IMR-90 (cell line): ENCODE measurements around the gene ASTN2. TPM values are rescaled to one million over a fixed set of nuclear protein-coding genes. Genes with fewer than 3 reads are reported as not detected.

ENCODE experiments used
- ATAC-seq: fragments of 200-7000 bp; cut with Tn5 transposase; 2 replicates; pipeline ENCODE4 v1.9.1; 2020; ENCODE audit warnings: low read depth, mild to moderate bottlenecking, moderate library complexity
- BruUV-seq: library from RNA; stranded (reverse); fragments of 400-500 nt; replicated peaks from 2 replicates; lab custom pipeline; 2021; lab: Mats Ljungman, UMichigan
- CTCF ChIA-PET: fragments of 300-600 bp; formaldehyde crosslinking; extraction: SDS; loops from one replicate; lab custom pipeline; 2021; ENCODE audit warnings: antibody characterized with exemption; lab: Yijun Ruan, JAX
- POLR2A ChIA-PET: fragments of 300-600 bp; sonication (Branson Sonifier 250); formaldehyde crosslinking; loops from one replicate; lab custom pipeline; 2022; ENCODE audit warnings: antibody characterized with exemption; ENCODE audit not compliant: unreplicated experiment; lab: Charles Lee
- DNase-seq: peaks from one replicate; pipeline ENCODE4 v3.0.0; 2013
- H2AFZ ChIP-seq: replicated peaks from 2 replicates; pipeline ENCODE3; 2013; ENCODE audit warnings: low read length, mild to moderate bottlenecking; ENCODE audit not compliant: poor library complexity
- H2AK5ac ChIP-seq: 2 replicates; pipeline ENCODE4 v1.6.1; 2013; ENCODE audit warnings: low read depth, low read length, inconsistent platforms
- H2AK9ac ChIP-seq: replicated peaks from 2 replicates; pipeline ENCODE3; 2013; ENCODE audit warnings: mild to moderate bottlenecking, low read depth, low read length, moderate library complexity; ENCODE audit not compliant: poor library complexity
- H2BK120ac ChIP-seq: 2 replicates; pipeline ENCODE4 v1.6.1; 2013; ENCODE audit warnings: low read depth, low read length, inconsistent platforms
- H2BK15ac ChIP-seq: 3 replicates; pipeline ENCODE4 v1.6.1; 2013; ENCODE audit warnings: low read depth, low read length, inconsistent platforms
- H2BK20ac ChIP-seq: 2 replicates; pipeline ENCODE4 v1.6.1; 2013; ENCODE audit warnings: low read depth, mild to moderate bottlenecking, inconsistent platforms, low read length, moderate library complexity
- H2BK5ac ChIP-seq: 2 replicates; pipeline ENCODE4 v1.6.1; 2013; ENCODE audit warnings: mild to moderate bottlenecking, low read depth, low read length, inconsistent platforms; ENCODE audit not compliant: poor library complexity, severe bottlenecking
- H3K14ac ChIP-seq: replicated peaks from 2 replicates; pipeline ENCODE4 v1.6.1; 2013; ENCODE audit warnings: low read depth, low read length, inconsistent platforms
- H3K18ac ChIP-seq: 2 replicates; pipeline ENCODE4 v1.6.1; 2013; ENCODE audit warnings: low read depth, low read length, control low read depth
- H3K23ac ChIP-seq: 2 replicates; pipeline ENCODE4 v1.6.1; 2013; ENCODE audit warnings: low read depth, low read length, inconsistent platforms
- H3K27ac ChIP-seq: 2 replicates; pipeline ENCODE4 v1.5.1; 2013; ENCODE audit warnings: mild to moderate bottlenecking, control low read depth, low read length; ENCODE audit not compliant: insufficient read depth
- H3K27me3 ChIP-seq: 2 replicates; pipeline ENCODE4 v1.6.1; 2013; ENCODE audit warnings: low read length; ENCODE audit not compliant: control insufficient read depth, insufficient read depth
- H3K36me3 ChIP-seq: 2 replicates; pipeline ENCODE4 v1.6.1; 2013; ENCODE audit warnings: low read length, mixed read lengths; ENCODE audit not compliant: control insufficient read depth, insufficient read depth
- H3K4ac ChIP-seq: 2 replicates; pipeline ENCODE4 v1.6.1; 2013; ENCODE audit warnings: low read depth, low read length, inconsistent platforms
- H3K4me1 ChIP-seq: 2 replicates; pipeline ENCODE4 v1.6.1; 2013; ENCODE audit warnings: low read length, mixed read lengths; ENCODE audit not compliant: control insufficient read depth, insufficient read depth
- H3K4me2 ChIP-seq: 2 replicates; pipeline ENCODE4 v1.6.1; 2013; ENCODE audit warnings: low read depth, mild to moderate bottlenecking, control low read depth, low read length, moderate library complexity
- H3K4me3 ChIP-seq: 2 replicates; pipeline ENCODE4 v1.5.1; 2013; ENCODE audit warnings: low read depth, mild to moderate bottlenecking, control low read depth, low read length, moderate library complexity; ENCODE audit not compliant: insufficient read depth
- H3K56ac ChIP-seq: 2 replicates; pipeline ENCODE4 v1.6.1; 2013; ENCODE audit warnings: low read length, inconsistent platforms; ENCODE audit not compliant: insufficient read depth; ENCODE audit errors: extremely low read depth
- H3K79me1 ChIP-seq, 2 experiments: 2 replicates each; pipeline ENCODE4 v1.6.1; 2013; ENCODE audit warnings: low read length in 2 of 2, inconsistent platforms in 1 of 2, low read depth in 1 of 2
- H3K9ac ChIP-seq: 2 replicates; pipeline ENCODE4 v1.6.1; 2013; ENCODE audit warnings: low read depth, low read length, control low read depth
- H3K9me1 ChIP-seq: 2 replicates; pipeline ENCODE4 v1.6.1; 2013; ENCODE audit warnings: low read length, inconsistent platforms; ENCODE audit not compliant: insufficient read depth
- H3K9me3 ChIP-seq: 2 replicates; pipeline ENCODE4 v1.6.1; 2013; ENCODE audit warnings: low read length; ENCODE audit not compliant: control insufficient read depth, insufficient read depth
- H4K20me1 ChIP-seq: 2 replicates; pipeline ENCODE4 v1.6.1; 2013; ENCODE audit warnings: low read length, inconsistent platforms; ENCODE audit not compliant: insufficient read depth
- H4K5ac ChIP-seq: 2 replicates; pipeline ENCODE4 v1.6.1; 2013; ENCODE audit warnings: mild to moderate bottlenecking, low read depth, low read length, control low read depth
- H4K8ac ChIP-seq, 2 experiments: 2 replicates each; pipeline ENCODE4 v1.6.1; 2013; ENCODE audit warnings: low read depth in 2 of 2, low read length in 2 of 2, control low read depth in 1 of 2, inconsistent platforms in 1 of 2
- H4K91ac ChIP-seq: 2 replicates; pipeline ENCODE4 v1.6.1; 2013; ENCODE audit warnings: low read depth, low read length, inconsistent platforms; ENCODE audit not compliant: insufficient read depth
- CTCF ChIP-seq: conservative IDR thresholded peaks from 2 replicates; pipeline ENCODE4 v1.5.1; 2012; ENCODE audit warnings: mild to moderate bottlenecking, low read depth, low read length, improper control_type of control experiment
- MAFK ChIP-seq: IDR thresholded peaks from 2 replicates; pipeline ENCODE4 v1.6.1; 2012; ENCODE audit warnings: low read depth, low read length, improper control_type of control experiment
- RAD21 ChIP-seq: IDR thresholded peaks from 2 replicates; pipeline ENCODE4 v1.6.1; 2012; ENCODE audit warnings: low read length, improper control_type of control experiment
- WGBS, 2 experiments: methylation state at CpG; one replicate each; pipeline versions ENCODE4 v1.1.5 to v1.1.7; 2013; ENCODE audit warnings: missing lambda C conversion rate in 2 of 2; ENCODE audit not compliant: insufficient read length in 1 of 2; ENCODE audit errors: extremely low coverage in 2 of 2; 5-methylcytosine and 5-hydroxymethylcytosine counted together
- dilution Hi-C: fragments of 300-500 bp; cut with HindIII; formaldehyde crosslinking; loops from one replicate; pipeline ENCODE4 v1.14.3; 2018; ENCODE audit warnings: low sequenced_read_pairs; ENCODE audit not compliant: unreplicated experiment
- in situ Hi-C: fragments of 300-500 bp; cut with MboI; formaldehyde crosslinking; loops from 3 replicates; pipeline ENCODE4 v1.14.3; 2019; ENCODE audit warnings: low sequenced_read_pairs, inconsistent platforms, mixed read lengths
- intact Hi-C: fragments of 100-400 bp; cut with micrococcal nuclease; formaldehyde crosslinking; loops from 2 replicates; pipeline ENCODE4 v1.10.0; 2022
- polyA plus RNA-seq, 3 experiments: library from polyadenylated mRNA; depleted of rRNA; stranded (reverse); fragments of >200 nt; gene quantifications; 2 replicates each; pipeline ENCODE4 v1.2.3, GENCODE V29; 2012; ENCODE audit warnings: low replicate concordance in 1 of 3
- total RNA-seq: library from RNA; depleted of rRNA; stranded (reverse); fragments of >200 nt; gene quantifications from 2 replicates; pipeline ENCODE4 v1.2.3, GENCODE V29; 2012

ASTN2 gene
- total and polyA plus RNA-seq, 2 of the 4 experiments (the other 2 are of a cell fraction), result 3.8 to 6.8 TPM

GRCh38 chr9:116910201-116910600 lies 504.7 kb downstream of the ASTN2 start:
- Histone ChIP-seq H4K91ac (no peak overlapping the region), H3K4me1 (no peaks in the 10 kb centered on the region), H2BK5ac (no peak overlapping the region), H3K79me1 (no peaks in the 10 kb centered on the region), H2AK9ac (no peak overlapping the region), H3K18ac (no peak overlapping the region), H3K9me1 (no peaks in the 10 kb centered on the region), H2BK120ac (no peak overlapping the region), H3K56ac (no peak overlapping the region), H4K20me1 (no peaks in the 10 kb centered on the region), H3K36me3 (no peaks in the 10 kb centered on the region), H4K8ac (no peak overlapping the region), H2BK15ac (no peak overlapping the region), H3K27me3 (peaks cover 10% of the 10 kb centered on the region), H3K23ac (no peak overlapping the region), H4K5ac (no peak overlapping the region), H3K9ac (no peak overlapping the region), H3K9me3 (no peaks in the 10 kb centered on the region), H3K4me2 (no peak overlapping the region), H2BK20ac (no peak overlapping the region), H2AK5ac (no peak overlapping the region), H3K4me3 (no peak overlapping the region), H3K4ac (no peak overlapping the region), H2AFZ (no peak overlapping the region), H3K14ac (no peak overlapping the region), H3K27ac (no peak overlapping the region)
- BruUV-seq, result no TSS peak
- CTCF ChIA-PET, result no interaction called here
- POLR2A ChIA-PET, result no interaction called here
- dilution Hi-C loops, result no loop called here
- in situ Hi-C loops, result no loop called here
- ATAC-seq, result no peak
- TF ChIP-seq MAFK, result no peak
- TF ChIP-seq RAD21, result peak; percentile 29; the same call in 1 of the 2 replicates
- TF ChIP-seq CTCF, result 0 out of 2 replicates have a peak, but pooled peaks have one; percentile 9
- WGBS, 2 experiments, result 100% methylated on average over 2 of the region's 10 CpGs; no CpG with 5 or more reads in 1 of the 2 experiments
- intact Hi-C loops, result no loop called here
- DNase-seq, result no peak
